GM12873 (cell line): Measurements from ENCODE around the gene CALHM3.

ENCODE experiments used
- TF ChIP-seq, protein P1 (sequence below): IDR thresholded peaks from 2 replicates; pipeline ENCODE4 v1.5.1; 2012; ENCODE audit warnings: low read depth, mild to moderate bottlenecking, moderate library complexity, low read length, control low read depth; ENCODE audit not compliant: insufficient read depth; ENCODE audit errors: missing control alignments

The CALHM3 gene

GRCh38 chr10:103497161-103497915, 18.3 kb upstream of the CALHM3 start:
- TF ChIP-seq, protein P1, sequence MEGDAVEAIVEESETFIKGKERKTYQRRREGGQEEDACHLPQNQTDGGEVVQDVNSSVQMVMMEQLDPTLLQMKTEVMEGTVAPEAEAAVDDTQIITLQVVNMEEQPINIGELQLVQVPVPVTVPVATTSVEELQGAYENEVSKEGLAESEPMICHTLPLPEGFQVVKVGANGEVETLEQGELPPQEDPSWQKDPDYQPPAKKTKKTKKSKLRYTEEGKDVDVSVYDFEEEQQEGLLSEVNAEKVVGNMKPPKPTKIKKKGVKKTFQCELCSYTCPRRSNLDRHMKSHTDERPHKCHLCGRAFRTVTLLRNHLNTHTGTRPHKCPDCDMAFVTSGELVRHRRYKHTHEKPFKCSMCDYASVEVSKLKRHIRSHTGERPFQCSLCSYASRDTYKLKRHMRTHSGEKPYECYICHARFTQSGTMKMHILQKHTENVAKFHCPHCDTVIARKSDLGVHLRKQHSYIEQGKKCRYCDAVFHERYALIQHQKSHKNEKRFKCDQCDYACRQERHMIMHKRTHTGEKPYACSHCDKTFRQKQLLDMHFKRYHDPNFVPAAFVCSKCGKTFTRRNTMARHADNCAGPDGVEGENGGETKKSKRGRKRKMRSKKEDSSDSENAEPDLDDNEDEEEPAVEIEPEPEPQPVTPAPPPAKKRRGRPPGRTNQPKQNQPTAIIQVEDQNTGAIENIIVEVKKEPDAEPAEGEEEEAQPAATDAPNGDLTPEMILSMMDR = no peak

DNA sequence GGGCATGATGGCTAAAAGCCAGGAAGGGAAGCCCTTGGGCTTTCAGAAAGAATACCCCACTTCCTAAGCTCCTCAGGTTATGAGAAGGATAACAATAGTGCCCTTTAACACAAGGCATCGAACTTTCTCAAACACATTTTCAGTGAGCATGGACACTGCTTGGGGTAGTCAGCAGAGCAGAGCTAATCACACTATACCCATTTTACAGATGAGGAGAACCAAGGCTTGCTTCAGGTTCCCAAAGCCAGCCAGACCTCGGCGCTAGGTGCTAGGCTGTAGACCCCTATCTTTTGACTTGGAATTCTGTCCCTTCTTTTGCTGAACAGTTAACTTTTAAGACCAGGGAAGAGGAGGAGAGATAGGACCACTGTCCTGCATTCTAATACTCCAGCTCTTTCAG, 16.3 kb upstream of the CALHM3 start:
- TF ChIP-seq, protein P1 = no peak

- TF ChIP-seq, protein P1 = no peak
Observed at GRCh38 chr10:103493916-103494877, 15.2 kb upstream of the CALHM3 start.

GRCh38 chr10:103493362-103493915, 14.4 kb upstream of the CALHM3 start, which contains the start of gene NEURL1:
Gene NEURL1, plus strand, starts transcription at chr10:103493705. Its CDS starts 683 bp downstream, at chr10:103494388.
- TF ChIP-seq, protein P1 = no peak

GRCh38 chr10:103492655-103493261, 13.7 kb upstream of the CALHM3 start:
- TF ChIP-seq, protein P1 = no peak

DNA sequence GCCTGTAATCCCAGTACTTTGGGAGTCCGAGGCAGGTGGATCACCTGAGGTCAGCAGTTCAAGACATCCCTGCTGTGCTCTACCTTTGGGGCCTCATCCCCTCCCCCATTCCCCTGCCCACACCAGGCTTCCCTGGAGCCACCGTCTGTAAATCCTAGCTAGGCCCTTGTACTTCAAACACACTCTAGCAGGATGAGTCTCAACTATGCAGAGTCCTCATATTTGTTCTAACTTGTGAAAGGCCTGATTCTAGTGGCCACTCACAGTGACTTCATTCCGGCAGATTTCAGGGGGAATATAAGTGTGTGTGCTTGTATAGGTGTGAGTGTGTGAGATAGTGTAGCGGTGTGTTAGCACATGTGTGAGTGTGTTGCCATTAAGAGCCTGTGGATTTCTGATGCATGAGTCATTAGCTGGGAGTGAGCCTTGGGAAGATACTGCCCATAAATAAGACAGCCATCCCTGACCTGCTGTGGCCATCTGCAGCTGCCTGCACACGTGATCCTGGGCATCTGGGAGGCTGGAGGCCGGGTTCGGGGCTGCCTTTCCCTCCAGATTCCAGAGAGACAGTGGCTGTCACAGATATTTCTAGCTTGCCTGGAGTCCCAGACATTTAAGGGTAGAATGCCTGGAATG, 12.8 kb upstream of the CALHM3 start:
- TF ChIP-seq, protein P1 = no peak

- TF ChIP-seq, protein P1 = no peak
Observed at GRCh38 chr10:103490986-103491314, 11.9 kb upstream of the CALHM3 start.
